Hematopoietic multipotent progenitor cell (in vitro differentiated cells): Measurements from ENCODE around the gene GJD4. TPM values are rescaled to one million over a fixed set of nuclear protein-coding genes. Genes with fewer than 3 reads are reported as not detected.

Experiments used
- DNase-seq, 3 donors: peaks; one replicate each; pipeline ENCODE4 v3.0.0-alpha.2; 2011 to 2015; ENCODE audit warnings: low read depth in 2 of 3, low spot score in 2 of 3
- total RNA-seq: library from RNA; depleted of rRNA; stranded (reverse); fragments of >200 nt; gene quantifications from one replicate; pipeline ENCODE4 v1.2.3, GENCODE V29; 2012

Gene GJD4
- total RNA-seq, 1 donor = not detected

DNA sequence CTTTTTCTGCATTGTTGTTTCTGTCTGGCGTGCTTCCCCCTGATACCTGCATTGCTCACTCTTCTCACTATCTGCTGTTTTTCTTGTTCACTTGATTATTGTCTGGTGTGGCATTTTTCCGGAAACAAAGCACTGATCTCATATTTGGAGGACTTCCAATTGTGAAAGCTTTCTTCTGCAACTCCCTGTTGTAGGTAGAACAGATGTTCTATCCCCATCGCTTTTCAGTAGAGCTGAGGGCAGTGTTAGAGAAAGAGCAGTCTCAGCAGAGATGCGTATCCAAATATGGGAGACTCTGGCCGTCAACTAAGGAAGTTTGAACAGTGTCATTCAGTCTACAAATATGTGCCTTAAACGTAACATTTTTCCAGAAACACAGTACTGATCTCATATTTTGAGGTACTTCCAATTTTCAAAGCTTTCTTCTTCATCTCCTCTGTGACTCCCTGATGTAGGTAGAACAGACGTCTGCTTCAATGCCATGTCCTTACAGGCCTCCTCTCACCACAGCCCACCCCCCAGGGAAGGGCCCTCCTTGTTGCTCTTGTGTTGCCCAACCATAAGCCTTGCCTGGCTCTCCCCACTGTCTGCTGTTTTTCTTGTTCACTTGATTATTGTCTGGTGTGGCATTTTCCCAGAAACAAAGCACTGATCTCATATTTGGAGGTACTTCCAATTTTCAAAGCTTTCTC lies 27.1 kb upstream of the GJD4 start:
- no peak for DNase-seq

DNA sequence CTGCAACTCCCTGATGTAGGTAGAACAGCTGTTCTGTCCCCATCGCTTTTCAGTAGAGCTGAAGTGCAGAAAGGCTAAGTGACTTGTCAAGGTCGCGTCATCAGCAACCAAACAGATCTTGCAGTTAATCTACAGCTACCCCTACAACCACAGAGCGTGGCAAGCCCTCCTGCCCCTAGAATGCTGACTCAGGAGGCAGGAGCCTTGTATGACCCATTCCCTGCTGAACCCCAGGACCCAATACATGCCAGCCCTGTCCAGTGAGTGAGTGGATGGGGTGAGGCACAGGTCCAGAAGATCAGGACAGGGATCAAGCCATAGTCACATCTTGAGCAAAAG lies 26.6 kb upstream of the GJD4 start:
- no peak for DNase-seq

DNA sequence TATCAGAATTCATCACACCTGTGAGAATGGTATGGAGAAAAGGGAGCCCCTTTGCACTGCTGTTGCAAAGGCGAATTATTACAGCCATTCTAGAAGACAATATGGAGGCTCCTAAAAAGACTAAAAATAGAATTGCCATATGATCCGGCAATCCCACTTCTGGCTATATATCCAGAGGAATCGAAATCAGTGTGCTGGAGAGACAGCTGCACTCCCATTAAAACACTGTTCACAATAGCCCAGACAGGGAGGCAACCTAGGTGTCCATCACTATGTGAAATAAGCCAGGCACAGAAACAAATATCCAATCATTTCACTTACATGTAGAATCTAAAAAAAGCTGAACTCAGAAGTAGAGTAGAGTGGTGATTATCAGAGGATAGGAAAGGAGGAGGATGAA lies 26.0 kb upstream of the GJD4 start:
- no peak for DNase-seq

DNA sequence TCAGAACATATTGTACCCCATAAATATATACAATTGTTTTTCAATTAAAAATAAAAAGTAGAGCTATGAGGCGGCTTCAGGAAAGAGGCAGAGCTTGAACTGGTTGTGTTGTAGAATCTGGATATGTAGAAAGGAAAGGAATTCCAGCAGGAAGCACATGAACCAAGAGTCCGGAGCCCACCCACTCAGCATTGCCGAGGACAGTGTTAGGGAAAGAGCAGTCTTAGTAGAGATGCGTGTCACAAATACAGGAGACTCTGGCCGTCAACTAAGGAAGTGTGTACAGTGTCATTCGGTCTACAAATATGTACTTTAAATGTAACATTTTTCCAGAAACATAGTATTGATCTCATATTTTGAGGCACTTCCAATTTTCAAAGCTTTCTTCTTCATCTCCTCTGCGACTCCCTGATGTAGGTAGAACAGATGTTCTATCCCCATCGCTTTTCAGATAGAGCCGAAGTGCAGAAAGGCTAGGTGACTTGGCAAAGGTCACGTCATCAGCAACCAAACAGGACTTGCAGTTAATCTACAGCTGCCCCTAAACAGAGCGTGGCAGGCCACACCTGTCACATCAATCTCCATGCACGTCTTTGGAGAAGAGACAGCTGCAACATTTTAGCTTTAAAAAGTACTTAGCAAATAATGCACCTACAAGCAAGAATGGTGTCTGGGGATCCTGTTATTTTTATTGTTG lies 25.3 kb upstream of the GJD4 start:
- no peak for DNase-seq

DNA sequence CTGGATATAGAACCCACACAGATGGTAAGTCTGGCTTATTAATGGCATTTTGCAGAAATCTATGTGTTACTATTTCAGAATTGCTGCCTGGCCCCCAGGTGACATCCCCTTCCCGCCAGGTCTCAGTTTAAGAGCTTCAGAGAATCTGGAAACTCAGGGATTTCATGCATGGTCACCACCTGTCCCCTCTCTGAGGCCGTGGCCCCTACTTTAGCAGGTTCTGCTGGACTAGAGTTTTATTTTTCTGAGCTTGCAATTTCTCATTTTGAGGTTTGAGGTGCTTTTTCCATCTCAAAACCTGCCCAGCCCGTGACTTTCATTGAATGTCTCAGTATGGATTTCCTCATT lies 24.7 kb upstream of the GJD4 start:
- no peak for DNase-seq

DNA sequence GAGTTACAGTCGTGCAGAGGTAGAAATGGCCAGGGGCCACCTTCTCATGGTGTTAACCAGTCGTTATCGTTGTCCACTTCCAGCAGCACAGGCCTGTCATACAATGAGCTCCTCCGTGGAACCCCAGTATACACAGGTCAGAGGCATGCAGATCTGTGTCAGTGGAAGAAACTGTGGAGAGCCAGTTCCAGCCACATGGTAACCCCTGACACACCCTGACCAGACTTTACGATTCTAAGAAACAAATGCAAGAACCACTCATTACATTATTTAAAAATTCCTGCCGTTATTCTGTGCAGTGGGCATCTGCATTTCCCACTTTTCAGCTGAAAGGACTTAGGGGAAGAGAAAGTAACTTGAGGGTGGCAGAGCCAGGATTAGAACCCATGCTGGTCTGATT lies 23.5 kb upstream of the GJD4 start:
- DNase-seq = no peak

DNA sequence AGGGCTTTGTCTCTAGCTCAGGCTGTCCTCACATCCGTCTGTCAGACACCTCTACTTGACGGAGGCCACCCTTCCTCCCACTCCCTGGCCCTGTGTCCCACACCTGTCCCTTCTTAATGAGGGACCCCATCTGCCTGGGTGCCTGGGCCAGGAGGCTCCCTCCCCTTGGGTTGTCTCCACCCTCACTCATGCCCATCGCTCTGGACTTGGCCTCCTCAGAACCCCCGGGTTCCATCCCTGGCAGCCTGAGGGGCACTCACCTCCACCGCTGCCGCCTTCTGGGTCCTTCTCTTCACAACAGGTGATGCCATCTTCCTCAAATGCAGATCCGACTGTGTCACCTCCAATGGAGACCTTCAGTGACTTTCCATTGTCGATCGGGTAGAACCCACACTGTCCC lies 20.2 kb upstream of the GJD4 start:
- DNase-seq = no peak

DNA sequence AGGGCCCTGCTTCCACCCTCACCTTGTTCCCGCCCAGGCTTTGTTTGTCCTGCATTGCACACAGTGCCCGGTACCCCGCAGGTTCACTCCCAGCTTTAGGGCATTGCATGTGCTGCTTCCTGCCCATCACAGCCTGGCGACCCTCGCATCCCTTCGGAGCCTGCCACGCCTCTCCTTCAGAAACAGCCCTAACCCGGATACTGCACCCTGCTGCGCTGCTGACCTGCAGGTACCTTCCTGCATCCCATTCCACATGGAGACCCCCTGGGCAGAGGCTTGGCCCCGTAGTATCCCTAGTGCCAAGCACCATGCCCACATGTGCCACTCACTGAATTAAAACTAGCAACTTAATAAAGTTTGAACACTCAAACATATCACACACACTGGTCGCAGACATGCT lies 19.8 kb upstream of the GJD4 start:
- DNase-seq = no peak

DNA sequence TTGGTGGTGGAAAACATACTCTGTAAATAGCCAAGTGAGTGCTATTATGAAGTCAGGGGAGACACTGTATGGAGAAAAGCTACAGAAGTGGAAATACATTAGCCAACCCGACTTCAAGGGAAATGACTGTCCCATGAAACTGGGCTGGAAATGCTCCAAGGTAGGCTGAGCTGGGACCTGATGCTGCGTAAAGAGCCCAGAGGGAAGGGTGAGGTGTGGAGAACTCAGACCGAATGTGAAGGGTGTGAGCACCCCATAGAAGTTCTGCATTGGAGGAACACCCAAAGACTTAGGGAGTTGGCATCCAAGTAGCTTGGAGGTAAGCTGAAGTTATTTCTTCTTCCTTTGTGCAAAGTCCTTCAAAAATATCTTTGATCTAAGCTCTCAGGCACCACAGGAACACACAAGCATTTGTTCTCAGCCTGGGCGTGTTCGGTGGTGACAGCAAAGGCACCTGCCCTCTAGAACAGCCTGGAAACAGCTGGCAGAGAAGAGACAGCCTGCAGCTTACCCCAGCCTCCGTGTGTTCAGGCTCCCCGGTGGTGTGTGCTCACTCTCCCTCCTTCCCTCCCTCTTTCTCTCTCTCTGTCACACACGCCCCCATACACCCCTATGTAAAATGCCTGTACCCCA lies 19.1 kb upstream of the GJD4 start:
- DNase-seq = no peak

DNA sequence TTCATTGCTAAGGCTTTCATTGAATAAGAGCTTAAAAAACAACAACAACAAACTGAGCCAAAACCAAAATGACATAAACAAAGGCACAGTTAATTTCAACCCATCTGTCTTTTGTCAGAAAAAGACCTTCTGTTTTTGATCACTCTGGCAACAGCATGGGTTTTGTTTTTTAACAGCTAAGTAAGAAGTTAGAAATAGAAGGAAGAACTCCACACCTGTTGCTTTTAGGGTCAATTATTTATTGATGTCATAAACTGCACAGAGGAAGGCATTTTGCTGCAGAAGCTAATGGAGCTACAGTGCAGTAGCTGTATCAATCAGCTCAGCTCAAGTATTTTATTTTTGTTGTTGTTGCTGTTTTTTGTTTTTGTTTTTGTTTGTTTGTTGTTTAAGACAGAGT lies 16.3 kb upstream of the GJD4 start:
- no peak for DNase-seq

DNA sequence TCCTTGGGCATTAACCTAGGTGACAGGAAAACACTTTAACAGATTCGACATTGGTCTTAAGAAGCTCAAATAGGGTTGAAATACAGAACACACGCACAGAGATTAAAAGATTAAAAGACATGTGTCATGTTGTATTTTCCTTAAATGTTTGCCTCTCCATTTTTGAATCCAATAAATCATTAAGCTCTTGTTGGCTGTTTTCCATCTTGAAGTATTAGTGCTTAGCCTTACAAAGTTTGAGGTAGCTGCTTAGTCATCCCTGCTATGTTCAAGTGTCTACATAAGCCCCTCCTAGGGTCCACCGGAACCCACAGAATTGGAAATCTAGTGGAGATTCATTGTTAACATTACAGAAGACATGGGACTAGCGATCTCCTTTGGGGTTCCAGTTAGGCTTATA lies 12.7 kb upstream of the GJD4 start:
- DNase-seq = no peak

DNA sequence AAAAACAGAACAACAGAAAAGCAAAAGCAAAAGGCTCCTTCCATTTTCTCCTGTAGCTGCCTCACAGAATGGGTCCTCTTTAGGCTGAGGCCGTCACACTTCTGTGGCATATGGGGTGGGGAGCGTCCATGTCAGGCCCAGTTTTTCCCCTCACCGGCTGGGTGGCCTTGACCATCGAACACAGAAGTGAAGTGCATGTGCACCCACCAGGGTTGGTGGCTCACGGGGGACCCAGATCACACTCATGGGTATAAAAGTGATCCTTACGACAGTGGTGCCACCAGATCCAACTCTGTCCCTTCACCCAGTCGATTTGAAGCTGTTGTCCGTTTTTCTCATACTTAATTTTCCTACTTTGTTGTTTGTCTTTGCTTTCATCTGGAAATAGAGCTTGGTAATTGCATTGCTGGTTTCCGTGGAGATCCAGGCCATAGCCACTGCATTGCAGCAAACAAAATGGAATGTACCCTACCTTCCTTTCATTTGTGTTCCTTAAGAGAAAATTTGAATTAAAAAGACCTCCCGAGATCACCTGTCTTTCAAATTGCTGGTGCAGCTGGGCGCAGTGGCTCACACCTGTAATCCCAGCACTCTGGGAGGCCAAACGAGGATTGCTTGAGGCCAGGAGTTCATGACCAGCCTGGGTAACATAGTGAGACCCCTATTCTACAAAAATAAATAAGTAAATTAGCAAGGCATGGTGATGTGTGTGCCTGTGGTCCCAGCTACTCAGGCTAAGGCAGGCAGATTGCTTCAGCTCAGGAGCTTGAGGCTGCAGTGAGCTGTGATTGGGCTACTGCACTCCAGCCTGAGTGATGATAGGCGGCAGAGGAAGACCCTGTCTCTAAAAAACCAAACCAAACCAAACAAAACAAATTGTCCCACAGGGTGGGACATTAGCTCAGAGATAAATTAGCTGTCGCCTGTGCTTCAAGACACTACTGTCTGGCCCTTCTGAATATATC lies 10.7 kb upstream of the GJD4 start:
- DNase-seq = no peak

DNA sequence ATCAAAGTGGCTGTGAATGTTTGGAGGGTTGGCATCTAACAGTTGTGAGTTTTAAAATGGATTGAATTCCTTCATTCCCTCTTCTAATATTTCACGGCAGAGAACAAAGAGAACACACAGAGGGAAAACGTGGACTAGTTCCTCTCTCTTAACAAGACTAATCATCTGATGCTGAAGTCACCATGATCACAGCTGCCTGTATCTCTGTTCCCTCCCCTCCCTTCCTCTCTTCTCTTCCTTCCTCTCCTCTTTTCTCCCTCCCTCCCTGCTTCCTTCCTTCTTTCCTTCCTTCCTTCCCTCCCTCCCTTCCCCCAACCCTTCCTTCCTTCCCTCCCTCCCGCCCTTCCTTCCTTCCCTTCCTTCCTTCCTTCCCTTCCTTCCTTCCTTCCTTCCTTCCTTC lies 10.0 kb upstream of the GJD4 start:
- DNase-seq = no peak

DNA sequence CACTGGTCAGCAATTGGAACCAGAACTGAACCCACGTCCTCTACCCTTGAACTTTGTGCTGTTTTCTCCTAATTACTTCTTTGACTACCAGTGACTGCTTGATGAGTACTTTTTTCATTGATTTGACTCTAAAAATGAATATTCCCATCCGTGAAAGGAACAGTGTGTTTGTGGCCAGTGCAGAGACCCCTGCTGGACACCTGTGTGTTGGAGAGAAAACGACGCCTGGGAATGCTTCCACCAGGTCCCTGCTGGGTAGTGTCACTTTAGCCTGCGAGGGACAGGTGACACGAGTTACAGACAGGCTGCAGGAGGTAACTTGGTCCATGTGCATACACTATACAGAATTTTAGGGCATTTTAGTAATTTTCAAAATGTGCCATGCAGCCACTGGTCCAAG lies 6.8 kb upstream of the GJD4 start:
- peak in 1 of 3 donors; percentile 13 for DNase-seq

DNA sequence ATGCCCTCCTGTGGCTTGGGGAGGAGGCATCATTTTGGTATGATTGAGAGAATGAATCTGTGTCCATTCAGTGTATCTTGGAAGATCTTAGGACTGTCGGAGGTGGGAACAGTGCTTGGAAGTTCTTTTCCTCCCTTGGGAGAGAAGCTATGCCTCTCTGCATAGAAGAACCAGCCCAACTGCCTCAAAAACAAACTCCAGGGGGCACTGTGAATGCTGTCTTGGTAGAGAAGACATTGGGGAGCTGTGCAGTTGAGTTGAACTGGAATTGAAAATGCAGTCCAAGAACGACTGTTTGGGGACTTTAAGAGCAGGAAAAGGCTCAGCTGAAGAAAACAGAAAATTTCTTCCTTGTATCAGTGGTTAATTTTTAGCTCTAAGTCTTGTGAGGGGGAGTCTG lies 4.9 kb upstream of the GJD4 start:
- no peak for DNase-seq

DNA sequence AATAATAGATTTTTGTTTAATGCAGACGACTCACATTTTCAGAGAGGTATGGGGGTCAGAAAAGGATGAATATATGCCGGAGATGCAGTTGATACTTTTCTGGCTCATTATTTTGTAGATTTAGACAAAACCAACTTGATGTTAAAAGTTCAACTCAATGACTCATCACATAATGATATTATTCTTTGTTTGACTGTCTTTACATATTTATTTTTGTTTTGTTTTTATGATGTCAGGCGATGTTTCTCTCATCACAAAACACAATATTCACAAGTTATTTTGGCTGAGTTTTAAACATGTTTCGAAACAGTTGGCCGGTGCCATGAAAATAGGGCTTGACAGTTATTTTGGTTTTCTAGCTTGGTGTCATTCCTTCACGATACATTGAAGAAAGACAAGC lies 1.3 kb downstream of the GJD4 start:
- no peak for DNase-seq

DNA sequence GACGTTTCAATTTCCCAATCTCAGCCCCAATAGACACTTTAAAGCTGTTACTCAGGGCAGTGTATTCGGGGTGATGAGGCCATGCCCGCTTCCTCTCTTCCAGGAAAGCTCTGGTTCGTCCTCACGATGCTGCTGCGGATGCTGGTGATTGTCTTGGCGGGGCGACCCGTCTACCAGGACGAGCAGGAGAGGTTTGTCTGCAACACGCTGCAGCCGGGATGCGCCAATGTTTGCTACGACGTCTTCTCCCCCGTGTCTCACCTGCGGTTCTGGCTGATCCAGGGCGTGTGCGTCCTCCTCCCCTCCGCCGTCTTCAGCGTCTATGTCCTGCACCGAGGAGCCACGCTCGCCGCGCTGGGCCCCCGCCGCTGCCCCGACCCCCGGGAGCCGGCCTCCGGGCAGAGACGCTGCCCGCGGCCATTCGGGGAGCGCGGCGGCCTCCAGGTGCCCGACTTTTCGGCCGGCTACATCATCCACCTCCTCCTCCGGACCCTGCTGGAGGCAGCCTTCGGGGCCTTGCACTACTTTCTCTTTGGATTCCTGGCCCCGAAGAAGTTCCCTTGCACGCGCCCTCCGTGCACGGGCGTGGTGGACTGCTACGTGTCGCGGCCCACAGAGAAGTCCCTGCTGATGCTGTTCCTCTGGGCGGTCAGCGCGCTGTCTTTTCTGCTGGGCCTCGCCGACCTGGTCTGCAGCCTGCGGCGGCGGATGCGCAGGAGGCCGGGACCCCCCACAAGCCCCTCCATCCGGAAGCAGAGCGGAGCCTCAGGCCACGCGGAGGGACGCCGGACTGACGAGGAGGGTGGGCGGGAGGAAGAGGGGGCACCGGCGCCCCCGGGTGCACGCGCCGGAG lies 2.6 kb downstream of the GJD4 start:
- peak in 1 of 3 donors; percentile 20 for DNase-seq

DNA sequence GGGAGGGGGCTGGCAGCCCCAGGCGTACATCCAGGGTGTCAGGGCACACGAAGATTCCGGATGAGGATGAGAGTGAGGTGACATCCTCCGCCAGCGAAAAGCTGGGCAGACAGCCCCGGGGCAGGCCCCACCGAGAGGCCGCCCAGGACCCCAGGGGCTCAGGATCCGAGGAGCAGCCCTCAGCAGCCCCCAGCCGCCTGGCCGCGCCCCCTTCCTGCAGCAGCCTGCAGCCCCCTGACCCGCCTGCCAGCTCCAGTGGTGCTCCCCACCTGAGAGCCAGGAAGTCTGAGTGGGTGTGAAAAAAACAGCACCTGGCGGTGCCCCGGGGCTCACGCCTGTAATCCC lies 3.2 kb downstream of the GJD4 start:
- no peak for DNase-seq

DNA sequence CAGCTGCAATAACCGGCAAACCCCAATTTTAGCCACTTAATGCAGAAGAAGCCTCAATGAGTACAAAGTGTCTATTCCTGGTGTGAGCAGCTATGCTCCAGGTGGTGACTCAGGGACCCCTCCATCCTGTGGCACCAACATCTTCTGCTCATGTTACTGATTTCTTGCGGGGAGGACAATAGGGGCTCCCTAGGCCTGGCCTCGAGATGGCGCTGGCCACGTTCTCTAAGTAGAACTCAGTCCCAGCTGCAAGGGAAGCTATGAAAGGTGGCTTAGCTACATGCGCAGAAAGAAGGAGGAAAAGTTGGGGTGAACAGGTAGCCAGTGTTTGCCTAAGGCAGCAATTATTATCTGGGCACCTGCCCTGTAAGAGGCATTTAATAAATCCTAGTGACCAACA lies 6.6 kb downstream of the GJD4 start:
- no peak for DNase-seq

DNA sequence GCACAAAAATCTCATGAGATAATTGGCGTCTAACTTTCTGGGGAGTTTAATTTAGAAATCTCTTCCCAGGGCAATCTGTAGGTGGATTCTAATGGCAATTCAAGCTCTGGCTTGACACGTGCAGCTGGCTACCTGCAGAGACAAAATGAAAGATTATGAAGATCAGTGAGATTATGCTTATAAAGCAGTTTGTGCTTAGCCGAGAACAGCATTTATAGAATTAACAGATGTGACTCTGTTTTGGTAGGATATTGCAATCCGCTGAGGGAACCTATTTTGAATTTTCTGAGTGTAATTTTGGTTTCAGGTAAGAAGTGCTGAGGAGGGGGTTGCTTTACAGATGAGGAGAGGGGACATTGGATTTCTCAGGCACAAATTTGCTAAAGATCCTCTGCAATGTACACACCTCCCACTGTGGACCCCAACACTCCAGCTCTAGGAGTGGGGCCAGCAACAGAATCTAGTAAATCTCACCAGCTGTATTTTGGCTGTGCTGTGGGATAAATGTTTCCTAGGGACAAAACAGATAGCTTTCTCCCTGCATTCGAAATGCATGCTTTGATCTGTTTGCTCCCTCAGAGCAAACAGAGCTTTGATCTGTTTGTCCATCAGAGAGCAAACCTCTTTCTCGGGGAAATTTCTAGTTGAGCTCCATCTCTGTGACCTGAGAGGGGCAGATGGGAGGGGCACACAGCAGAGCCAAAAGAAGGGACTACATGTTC lies 7.4 kb downstream of the GJD4 start:
- DNase-seq = no peak
